ENCODE measurements around the gene EXOC3L2. TPM values are rescaled to one million over a fixed set of nuclear protein-coding genes. Genes with fewer than 3 reads are reported as not detected.
A peak's percentile ranks its signal among the peaks of the same experiment; 100 is the strongest.
"Not testable (repeated sequence)": the region's sequence is repeated elsewhere in the genome, so short reads cannot be mapped to it uniquely, and the experiment has no call there.

Gene EXOC3L2
- total RNA-seq, 2 experiments from 2014 or later: not detected

- Mint-ChIP-seq H3K27me3 (no peaks in the 10 kb centered on the region), H3K36me3 (peaks cover under 1% of the 10 kb centered on the region), H3K27ac (no peak overlapping the region), H3K4me1 (no peaks in the 10 kb centered on the region), H3K4me3 (no peak overlapping the region), H3K9me3 (no peaks in the 10 kb centered on the region)
- POLR2A ChIA-PET: no interaction called here
- DNase-seq: no peak
- no peak for ATAC-seq (ENCODE audit: low read depth)
Observed at GRCh38 chr19:45271098-45271734, 26.0 kb upstream of the EXOC3L2 start.

- H3K4me3 Mint-ChIP-seq; H3K4me1 Mint-ChIP-seq; H3K27ac Mint-ChIP-seq; H3K27me3 Mint-ChIP-seq; H3K9me3 Mint-ChIP-seq; ATAC-seq (ENCODE audit: low read depth); DNase-seq; H3K36me3 Mint-ChIP-seq; POLR2A ChIA-PET: not testable (repeated sequence)
Observed at GRCh38 chr19:45269939-45270338, 24.7 kb upstream of the EXOC3L2 start.

GRCh38 chr19:45267296-45267695, 22.1 kb upstream of the EXOC3L2 start:
- H3K4me3 Mint-ChIP-seq: no peak overlapping the region
- no peak overlapping the region for H3K27ac Mint-ChIP-seq
- POLR2A ChIA-PET: no interaction called here
- no peaks in the 10 kb centered on the region for H3K4me1 Mint-ChIP-seq
- DNase-seq: no peak
- no peaks in the 10 kb centered on the region for H3K9me3 Mint-ChIP-seq
- H3K27me3 Mint-ChIP-seq: no peaks in the 10 kb centered on the region
- H3K36me3 Mint-ChIP-seq: peaks cover 1% of the 10 kb centered on the region
- ATAC-seq (ENCODE audit: low read depth): no peak

- ATAC-seq (ENCODE audit: low read depth) (no peak), DNase-seq (no peak)
- Mint-ChIP-seq H3K27ac (no peak overlapping the region), H3K9me3 (no peaks in the 10 kb centered on the region), H3K27me3 (no peaks in the 10 kb centered on the region), H3K4me3 (no peak overlapping the region), H3K4me1 (no peaks in the 10 kb centered on the region), H3K36me3 (peaks cover 1% of the 10 kb centered on the region)
- POLR2A ChIA-PET: no interaction called here
Observed at GRCh38 chr19:45265375-45265774, 20.2 kb upstream of the EXOC3L2 start.

GRCh38 chr19:45264781-45265317, 19.6 kb upstream of the EXOC3L2 start:
- Mint-ChIP-seq H3K27me3 (no peaks in the 10 kb centered on the region), H3K27ac (no peak overlapping the region), H3K36me3 (peaks cover 1% of the 10 kb centered on the region), H3K9me3 (no peaks in the 10 kb centered on the region), H3K4me3 (no peak overlapping the region), H3K4me1 (no peaks in the 10 kb centered on the region)
- POLR2A ChIA-PET: no interaction called here
- no peak for DNase-seq
- ATAC-seq (ENCODE audit: low read depth): no peak

- no peaks in the 10 kb centered on the region for H3K27me3 Mint-ChIP-seq
- no peaks in the 10 kb centered on the region for H3K4me1 Mint-ChIP-seq
- DNase-seq (no peak), ATAC-seq (ENCODE audit: low read depth) (no peak)
- POLR2A ChIA-PET: no interaction called here
- H3K4me3 Mint-ChIP-seq: no peak overlapping the region
- H3K9me3 Mint-ChIP-seq: no peaks in the 10 kb centered on the region
- no peak overlapping the region for H3K27ac Mint-ChIP-seq
- H3K36me3 Mint-ChIP-seq: peaks cover 1% of the 10 kb centered on the region
Observed at GRCh38 chr19:45263013-45263412, 17.8 kb upstream of the EXOC3L2 start.

GRCh38 chr19:45262570-45262969, 17.4 kb upstream of the EXOC3L2 start:
- ATAC-seq (ENCODE audit: low read depth): no peak
- H3K36me3 Mint-ChIP-seq: peaks cover 1% of the 10 kb centered on the region
- no peaks in the 10 kb centered on the region for H3K4me1 Mint-ChIP-seq
- POLR2A ChIA-PET: no interaction called here
- H3K27ac Mint-ChIP-seq: no peak overlapping the region
- H3K4me3 Mint-ChIP-seq: no peak overlapping the region
- H3K27me3 Mint-ChIP-seq: no peaks in the 10 kb centered on the region
- no peaks in the 10 kb centered on the region for H3K9me3 Mint-ChIP-seq
- no peak for DNase-seq

- POLR2A ChIA-PET: interaction anchor here (0.7 kb wide), 1 partner anchor 10 kb away, joined by 3 read pairs; no protein-coding TSS in a partner anchor
- DNase-seq (no peak), ATAC-seq (ENCODE audit: low read depth) (no peak)
- peaks cover under 1% of the 10 kb centered on the region for H3K4me1 Mint-ChIP-seq
- H3K36me3 Mint-ChIP-seq: no peaks in the 10 kb centered on the region
- no peaks in the 10 kb centered on the region for H3K9me3 Mint-ChIP-seq
- no peak overlapping the region for H3K27ac Mint-ChIP-seq
- no peak overlapping the region for H3K4me3 Mint-ChIP-seq
- H3K27me3 Mint-ChIP-seq: no peaks in the 10 kb centered on the region
Observed at GRCh38 chr19:45258862-45259261, 13.7 kb upstream of the EXOC3L2 start.

GRCh38 chr19:45256836-45257235, 11.6 kb upstream of the EXOC3L2 start:
- Mint-ChIP-seq H3K27me3 (no peaks in the 10 kb centered on the region), H3K9me3 (no peaks in the 10 kb centered on the region), H3K36me3 (no peaks in the 10 kb centered on the region), H3K4me3 (no peak overlapping the region), H3K27ac (no peak overlapping the region), H3K4me1 (peaks cover 17% of the 10 kb centered on the region)
- ATAC-seq (ENCODE audit: low read depth): no peak
- POLR2A ChIA-PET: no interaction called here
- no peak for DNase-seq

- Mint-ChIP-seq H3K4me3 (no peak overlapping the region), H3K36me3 (no peaks in the 10 kb centered on the region), H3K4me1 (peaks cover 18% of the 10 kb centered on the region), H3K9me3 (no peaks in the 10 kb centered on the region), H3K27ac (no peak overlapping the region), H3K27me3 (peaks cover 1% of the 10 kb centered on the region)
- POLR2A ChIA-PET: no interaction called here
- ATAC-seq (ENCODE audit: low read depth): no peak
- no peak for DNase-seq
Observed at GRCh38 chr19:45255611-45256157, 10.5 kb upstream of the EXOC3L2 start.

GRCh38 chr19:45254044-45254531, 8.9 kb upstream of the EXOC3L2 start:
- Mint-ChIP-seq H3K27ac (no peak overlapping the region), H3K4me3 (no peak overlapping the region), H3K27me3 (peaks cover 5% of the 10 kb centered on the region), H3K9me3 (no peaks in the 10 kb centered on the region), H3K4me1 (peaks cover 24% of the 10 kb centered on the region), H3K36me3 (no peaks in the 10 kb centered on the region)
- DNase-seq (no peak), ATAC-seq (ENCODE audit: low read depth) (no peak)
- POLR2A ChIA-PET: no interaction called here

- Mint-ChIP-seq H3K27me3 (peaks cover 5% of the 10 kb centered on the region), H3K4me3 (peak overlapping the region; percentile 86), H3K27ac (no peak overlapping the region), H3K9me3 (no peaks in the 10 kb centered on the region), H3K36me3 (no peaks in the 10 kb centered on the region), H3K4me1 (peaks cover 26% of the 10 kb centered on the region)
- DNase-seq (no peak), ATAC-seq (ENCODE audit: low read depth) (no peak)
- POLR2A ChIA-PET: no interaction called here
Observed at GRCh38 chr19:45253396-45254027, 8.3 kb upstream of the EXOC3L2 start.

GRCh38 chr19:45251452-45252354, 6.5 kb upstream of the EXOC3L2 start:
- no peaks in the 10 kb centered on the region for H3K9me3 Mint-ChIP-seq
- peaks cover 28% of the 10 kb centered on the region for H3K4me1 Mint-ChIP-seq
- POLR2A ChIA-PET: interaction anchor here (0.6 to 1.0 kb wide), 2 partner anchors 59 to 606 kb away, joined by 3 to 4 read pairs; no protein-coding TSS in a partner anchor
- H3K36me3 Mint-ChIP-seq: no peaks in the 10 kb centered on the region
- H3K27me3 Mint-ChIP-seq: peaks cover 5% of the 10 kb centered on the region
- DNase-seq (peak; percentile 59), ATAC-seq (ENCODE audit: low read depth) (peak; percentile 50)
- H3K27ac Mint-ChIP-seq: peak overlapping the region; percentile 81
- peak overlapping the region; percentile 86 for H3K4me3 Mint-ChIP-seq

All from activated naive CD8-positive, alpha-beta T cell treated with anti-CD3 and anti-CD28 coated beads, Interleukin-2, amount 10 ng/mL, durations not matched to agents 7 days and 5 days (primary cell).